ENCODE data around the gene METAP1D.
"Not testable (repeated sequence)": the region's sequence is repeated elsewhere in the genome, so short reads cannot be mapped to it uniquely, and the experiment has no call there.

The METAP1D gene

DNA sequence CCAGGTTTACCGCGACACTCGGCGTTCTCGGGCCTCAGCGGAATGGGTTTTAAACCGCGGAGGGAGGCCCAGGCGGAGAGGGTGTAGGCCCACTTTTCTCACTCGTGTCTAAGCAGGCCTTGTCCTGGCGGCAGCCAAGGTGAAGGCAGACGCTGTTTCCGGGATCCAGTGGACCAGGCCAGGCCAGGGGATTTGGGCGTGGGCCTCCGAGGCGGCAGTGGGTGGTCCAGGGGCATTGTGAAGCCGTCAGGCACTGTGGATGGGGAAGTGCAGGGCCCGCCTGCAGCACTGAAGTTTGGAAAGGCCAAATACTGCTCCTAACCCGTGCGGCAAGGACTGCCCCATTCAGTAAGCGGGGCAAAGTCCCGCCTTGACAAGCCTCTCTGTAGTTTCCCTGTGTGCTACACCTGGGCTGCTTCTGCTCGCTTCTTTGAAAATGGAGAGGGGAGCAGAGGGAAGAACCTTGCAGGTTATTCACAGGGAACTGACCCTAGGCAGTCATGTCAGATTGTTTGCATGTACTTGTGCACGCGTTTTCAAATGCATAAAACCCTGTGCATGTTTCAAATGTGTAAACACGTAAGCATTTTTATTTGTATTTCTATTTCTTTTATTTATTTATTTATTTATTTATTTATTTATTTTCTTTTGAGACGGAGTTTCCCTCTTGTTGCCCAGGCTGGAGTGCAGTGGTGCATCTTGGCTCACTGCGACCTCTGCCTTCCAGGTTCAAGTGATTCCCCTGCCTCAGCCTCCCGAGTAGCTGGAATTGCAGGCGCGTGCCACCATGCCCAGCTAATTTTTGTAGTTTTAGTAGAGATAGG lies 110.4 kb downstream of the METAP1D start:
- Histone ChIP-seq H3K36me3 (ENCODE audit: insufficient read depth, low read length) (no peaks in the 10 kb centered on the region), H3K4me1 (ENCODE audit: insufficient read depth, low read length) (peaks cover 10% of the 10 kb centered on the region; the same call in 1 of the 2 replicates), H3K9me3 (ENCODE audit: control insufficient read depth, insufficient read depth, low read length) (no peaks in the 10 kb centered on the region), H3K9ac (ENCODE audit: low read depth, low read length) (peak overlapping the region; percentile 22; the same call in 1 of the 2 replicates)

DNA sequence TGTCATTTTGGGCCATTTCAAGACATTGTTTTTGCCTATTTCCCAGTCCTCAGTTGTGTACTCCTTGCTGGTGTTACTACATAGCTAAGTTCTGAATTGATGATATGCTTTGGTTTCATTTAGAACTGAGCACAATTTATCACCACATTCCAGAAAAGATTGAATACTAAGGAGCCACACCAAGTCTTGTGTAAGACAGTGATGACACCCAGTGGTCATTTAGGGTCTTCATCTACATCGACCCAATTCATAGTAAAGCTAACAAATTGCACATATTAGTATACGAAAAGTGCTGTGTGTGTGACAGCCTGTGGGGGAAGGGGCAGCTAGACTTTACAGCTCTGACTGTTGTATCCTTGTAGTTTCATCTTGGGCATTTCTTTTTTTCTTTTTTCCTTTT lies 113.9 kb downstream of the METAP1D start:
- Histone ChIP-seq H3K9ac (ENCODE audit: low read depth, low read length) (no peak overlapping the region), H3K4me1 (ENCODE audit: insufficient read depth, low read length) (peaks cover 10% of the 10 kb centered on the region; the same call in 1 of the 2 replicates), H3K9me3 (ENCODE audit: control insufficient read depth, insufficient read depth, low read length) (no peaks in the 10 kb centered on the region), H3K36me3 (ENCODE audit: insufficient read depth, low read length) (no peaks in the 10 kb centered on the region)

- peaks cover 10% of the 10 kb centered on the region; the same call in 1 of the 2 replicates for H3K4me1 ChIP-seq (ENCODE audit: insufficient read depth, low read length)
- not testable (repeated sequence) for H3K36me3 ChIP-seq (ENCODE audit: insufficient read depth, low read length); H3K9me3 ChIP-seq (ENCODE audit: control insufficient read depth, insufficient read depth, low read length); H3K9ac ChIP-seq (ENCODE audit: low read depth, low read length)
Measured at GRCh38 chr2:172114176-172114575, 114.4 kb downstream of the METAP1D start.

DNA sequence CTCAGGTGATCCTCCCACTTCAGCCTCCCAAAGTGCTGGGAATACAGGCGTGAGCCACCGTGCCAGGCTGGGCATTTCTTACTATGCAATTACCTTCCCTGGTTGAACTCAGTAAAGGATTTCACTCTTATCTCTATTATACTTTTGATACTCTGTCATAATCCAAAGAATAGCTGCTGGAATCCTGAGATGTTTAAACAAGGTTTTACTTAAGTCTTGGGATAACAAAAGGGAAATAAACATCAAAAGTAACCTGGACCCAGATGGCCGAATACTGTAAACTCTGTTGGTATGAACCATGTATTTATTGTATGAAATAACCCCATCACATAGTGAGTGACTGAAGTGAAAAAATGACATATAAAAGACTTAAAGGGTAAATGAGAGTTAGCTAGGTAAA lies 114.8 kb downstream of the METAP1D start:
- H3K4me1 ChIP-seq (ENCODE audit: insufficient read depth, low read length), result peaks cover 8% of the 10 kb centered on the region; the same call in 1 of the 2 replicates
- H3K36me3 ChIP-seq (ENCODE audit: insufficient read depth, low read length), result no peaks in the 10 kb centered on the region
- no peaks in the 10 kb centered on the region for H3K9me3 ChIP-seq (ENCODE audit: control insufficient read depth, insufficient read depth, low read length)
- H3K9ac ChIP-seq (ENCODE audit: low read depth, low read length), result no peak overlapping the region

GRCh38 chr2:172116107-172116506 lies 116.4 kb downstream of the METAP1D start:
- H3K36me3 ChIP-seq (ENCODE audit: insufficient read depth, low read length), result no peaks in the 10 kb centered on the region
- no peak overlapping the region for H3K9ac ChIP-seq (ENCODE audit: low read depth, low read length)
- H3K4me1 ChIP-seq (ENCODE audit: insufficient read depth, low read length), result no peaks in the 10 kb centered on the region
- no peaks in the 10 kb centered on the region for H3K9me3 ChIP-seq (ENCODE audit: control insufficient read depth, insufficient read depth, low read length)

DNA sequence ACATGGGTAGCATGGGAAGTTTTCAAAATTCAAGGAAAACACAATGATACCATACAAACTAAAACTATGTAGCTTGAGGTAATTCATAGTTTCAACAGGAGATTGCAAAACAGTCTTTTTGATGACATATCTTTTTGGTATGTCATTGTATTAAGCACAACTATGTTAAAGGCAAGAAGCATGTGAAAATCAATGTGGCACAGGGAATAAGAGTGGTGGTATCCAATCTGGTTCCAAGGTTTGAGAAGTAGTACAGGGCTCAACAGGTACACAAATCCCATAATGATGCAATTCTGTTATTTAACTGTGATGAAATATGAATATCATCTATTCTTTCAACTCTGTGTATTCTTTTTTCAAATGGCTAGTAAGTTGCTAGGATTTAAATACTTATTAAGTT lies 119.3 kb downstream of the METAP1D start:
- H3K9ac ChIP-seq (ENCODE audit: low read depth, low read length), result no peak overlapping the region
- H3K4me1 ChIP-seq (ENCODE audit: insufficient read depth, low read length), result no peaks in the 10 kb centered on the region
- H3K36me3 ChIP-seq (ENCODE audit: insufficient read depth, low read length), result no peaks in the 10 kb centered on the region
- H3K9me3 ChIP-seq (ENCODE audit: control insufficient read depth, insufficient read depth, low read length), result no peaks in the 10 kb centered on the region

- H3K9me3 ChIP-seq (ENCODE audit: control insufficient read depth, insufficient read depth, low read length), result no peaks in the 10 kb centered on the region
- no peaks in the 10 kb centered on the region for H3K4me1 ChIP-seq (ENCODE audit: insufficient read depth, low read length)
- no peaks in the 10 kb centered on the region for H3K36me3 ChIP-seq (ENCODE audit: insufficient read depth, low read length)
- H3K9ac ChIP-seq (ENCODE audit: low read depth, low read length), result no peak overlapping the region
Measured at GRCh38 chr2:172120118-172120517, 120.4 kb downstream of the METAP1D start.

- no peak overlapping the region for H3K9ac ChIP-seq (ENCODE audit: low read depth, low read length)
- no peaks in the 10 kb centered on the region for H3K36me3 ChIP-seq (ENCODE audit: insufficient read depth, low read length)
- no peaks in the 10 kb centered on the region for H3K9me3 ChIP-seq (ENCODE audit: control insufficient read depth, insufficient read depth, low read length)
- H3K4me1 ChIP-seq (ENCODE audit: insufficient read depth, low read length), result peaks cover 10% of the 10 kb centered on the region; the same call in 1 of the 2 replicates
Measured at GRCh38 chr2:172128484-172128883, 128.7 kb downstream of the METAP1D start.

GRCh38 chr2:172129404-172129803 lies 129.7 kb downstream of the METAP1D start:
- Histone ChIP-seq H3K9me3 (ENCODE audit: control insufficient read depth, insufficient read depth, low read length) (no peaks in the 10 kb centered on the region), H3K9ac (ENCODE audit: low read depth, low read length) (no peak overlapping the region), H3K4me1 (ENCODE audit: insufficient read depth, low read length) (peaks cover 10% of the 10 kb centered on the region; the same call in 1 of the 2 replicates), H3K36me3 (ENCODE audit: insufficient read depth, low read length) (no peaks in the 10 kb centered on the region)

Data from ES-I3 (cell line).